GM18508 (cell line): ENCODE data around the gene IGFN1.
A peak's percentile ranks its signal among the peaks of the same experiment; 100 is the strongest.
"Not testable (repeated sequence)": the region's sequence is repeated elsewhere in the genome, so short reads cannot be mapped to it uniquely, and the experiment has no call there.

ENCODE experiments used
- ATAC-seq: cut with Tn5 transposase; IDR thresholded peaks from one replicate; pipeline ENCODE4 v1.9.1; 2021; ENCODE audit warnings: moderate number of reproducible peaks; ENCODE audit not compliant: insufficient read depth, unreplicated experiment

The IGFN1 gene

DNA sequence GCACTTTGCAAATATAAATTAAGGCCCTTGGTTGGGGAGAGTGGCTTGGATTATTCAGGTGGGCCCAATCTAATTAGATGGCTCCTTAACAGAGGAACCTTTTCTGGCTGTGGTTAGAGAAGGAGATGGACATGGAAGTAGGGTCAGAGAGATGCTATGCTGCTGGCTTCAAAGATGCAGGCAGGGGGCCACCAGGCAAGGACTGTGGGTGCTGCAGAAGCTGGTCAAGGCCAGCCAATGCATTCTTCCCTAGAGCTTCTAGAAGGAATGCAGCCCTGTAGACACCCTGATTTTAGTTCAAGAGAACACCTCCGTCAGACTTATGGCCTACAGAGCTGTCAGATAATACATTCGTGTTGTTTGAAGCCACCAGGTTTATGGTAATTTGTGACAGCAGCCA lies 32.7 kb upstream of the IGFN1 start:
- ATAC-seq: no peak

GRCh38 chr1:201163036-201163435 lies 27.6 kb upstream of the IGFN1 start:
- not testable (repeated sequence) for ATAC-seq

DNA sequence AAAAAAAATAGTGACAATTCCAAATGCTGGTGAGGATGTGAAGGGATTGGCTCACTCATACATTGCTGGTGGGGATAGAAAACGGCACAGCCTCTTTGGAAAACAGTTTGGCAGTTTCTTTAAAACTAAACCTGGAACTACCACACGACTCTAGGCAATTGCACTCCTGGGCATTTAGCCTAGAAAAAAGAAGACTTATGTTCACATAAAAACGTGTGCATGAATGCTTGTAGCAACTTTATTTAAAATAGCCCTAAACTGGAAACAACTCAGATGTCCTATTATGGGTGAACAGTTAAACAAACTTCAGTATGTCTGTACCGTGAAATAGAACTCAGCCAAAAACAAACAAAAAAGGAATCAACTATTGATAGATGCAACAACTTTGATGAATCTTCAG lies 26.9 kb upstream of the IGFN1 start:
- ATAC-seq: no peak

DNA sequence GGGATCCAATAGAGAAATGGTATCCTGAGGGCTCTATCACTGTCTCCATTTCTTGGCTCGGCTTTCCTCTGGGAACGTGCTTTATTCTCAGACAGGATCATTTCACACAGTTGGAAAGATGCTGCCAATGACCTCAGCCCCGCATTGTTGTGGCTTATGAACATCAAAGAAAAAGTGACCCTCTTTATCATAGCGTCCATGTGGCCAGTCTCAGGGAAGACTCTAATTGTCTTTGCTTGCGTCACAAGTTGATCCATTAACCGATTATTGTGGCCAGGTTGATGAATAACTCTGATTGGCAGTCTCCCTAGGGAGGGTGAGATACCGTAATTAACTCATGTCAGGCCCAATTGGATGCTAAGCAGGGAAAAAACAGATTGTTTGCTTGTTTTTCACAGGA lies 26.0 kb upstream of the IGFN1 start:
- no peak for ATAC-seq

DNA sequence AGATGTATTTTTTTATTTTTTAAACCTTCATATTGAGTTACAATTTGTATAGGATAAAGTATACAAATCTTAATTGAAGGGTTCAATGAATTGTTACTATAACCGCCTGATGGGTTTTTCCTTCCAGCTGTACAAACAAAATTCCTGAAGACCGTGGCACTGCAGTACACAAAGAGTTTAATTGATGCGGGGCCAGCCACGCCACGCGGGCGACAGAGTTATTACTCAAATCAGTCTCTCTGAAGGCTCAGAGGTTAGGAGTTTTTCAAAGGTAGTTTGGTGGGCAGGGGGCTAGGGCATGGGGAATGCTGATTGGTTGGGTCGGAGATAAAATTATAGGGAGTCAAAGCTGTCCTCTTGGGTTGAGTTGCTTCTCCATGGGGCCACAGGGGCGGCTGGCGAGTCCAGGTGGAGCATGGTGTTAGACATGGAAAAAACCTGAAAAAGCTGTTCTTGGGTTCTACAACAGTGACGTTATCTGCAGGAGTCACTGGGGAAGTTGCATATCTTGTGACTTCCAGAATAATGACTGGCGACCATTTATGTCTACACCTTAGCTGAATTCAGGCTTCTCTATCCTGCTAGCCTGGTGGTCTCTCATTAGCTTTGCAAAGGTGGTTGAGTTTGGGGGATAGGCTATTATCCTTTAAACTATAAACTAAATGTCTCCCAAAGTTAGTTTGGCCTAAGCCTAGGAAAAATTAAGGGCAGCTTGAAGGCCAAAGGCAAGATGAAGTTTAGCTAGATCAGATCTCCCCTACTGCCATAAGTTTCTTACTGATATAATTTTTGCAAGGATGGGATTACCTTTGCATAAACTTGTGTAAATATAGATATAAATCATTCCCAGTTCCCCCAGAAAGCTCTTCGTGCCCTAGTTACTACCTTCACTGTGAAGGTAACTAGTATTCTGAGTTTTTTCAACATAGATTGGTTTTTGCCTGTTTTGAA lies 23.3 kb upstream of the IGFN1 start:
- ATAC-seq: no peak

DNA sequence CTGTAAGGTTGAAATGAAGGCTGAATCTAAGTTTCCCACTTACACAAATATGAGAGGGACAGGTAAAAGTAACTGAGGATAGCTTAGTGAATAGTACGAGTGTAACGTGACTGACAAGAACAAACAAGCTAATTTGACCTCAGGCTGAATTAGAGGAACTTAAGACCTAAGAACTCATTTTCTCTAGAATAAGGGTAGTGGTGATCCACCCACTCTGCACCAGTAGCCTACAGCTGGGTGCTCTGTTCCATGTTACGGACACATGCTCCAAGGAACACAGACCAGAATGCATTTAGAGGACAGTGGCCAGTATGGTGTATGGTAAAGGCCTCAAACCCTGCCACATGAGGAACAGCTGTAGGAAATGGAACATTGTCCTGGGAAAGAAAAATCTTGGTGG lies 21.4 kb upstream of the IGFN1 start:
- no peak for ATAC-seq

DNA sequence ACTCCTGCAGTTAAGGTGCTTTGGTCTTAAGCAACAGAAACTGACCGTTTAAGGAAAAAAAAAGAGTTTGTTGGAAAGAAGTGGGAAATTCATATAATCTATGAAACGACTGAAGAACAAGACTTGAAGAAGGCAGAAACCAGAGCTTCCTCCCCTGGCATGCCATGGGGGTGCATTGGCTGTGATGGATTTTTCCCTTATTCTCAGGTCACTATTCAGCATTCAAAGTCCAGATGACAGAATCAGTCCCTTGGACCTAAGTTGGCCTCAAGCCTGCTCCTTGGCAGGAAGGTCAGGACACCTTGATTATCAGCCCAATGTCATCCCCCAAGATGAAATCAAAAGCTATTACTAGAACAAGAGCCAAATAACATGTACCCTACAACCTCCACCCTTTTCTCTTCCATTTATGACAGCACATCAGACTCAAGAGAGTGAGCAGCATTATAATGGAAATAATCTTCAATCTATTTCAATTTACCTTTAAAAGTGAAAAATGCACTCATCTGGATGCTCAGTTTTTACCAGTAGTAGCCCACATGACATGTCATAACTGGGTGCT lies 20.6 kb upstream of the IGFN1 start:
- no peak for ATAC-seq

DNA sequence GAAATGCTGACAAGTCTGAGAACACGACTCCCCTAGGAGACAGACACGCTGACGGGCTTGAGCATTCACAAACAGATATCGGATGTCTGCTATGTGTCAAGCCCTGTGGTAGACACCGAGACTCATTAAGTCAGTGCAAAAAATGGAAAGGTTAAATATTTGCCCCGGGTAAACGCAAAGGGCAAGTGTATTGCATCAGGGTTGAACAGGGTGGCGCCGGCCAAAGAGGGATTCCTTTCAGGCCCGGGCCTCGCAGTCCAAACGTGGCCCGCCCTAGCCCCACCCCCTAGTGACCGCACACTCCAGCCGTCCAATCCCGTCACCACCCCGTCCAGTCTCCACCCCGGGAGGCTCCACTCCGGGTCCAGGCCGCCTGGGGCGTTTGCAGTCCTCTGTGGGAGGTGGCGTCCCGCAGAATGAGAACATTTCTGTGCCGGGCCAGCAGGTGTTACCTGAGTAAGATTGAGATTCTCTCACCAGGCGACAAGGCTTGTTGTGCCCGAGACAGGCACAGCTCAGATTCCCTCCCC lies 20.0 kb upstream of the IGFN1 start:
- peak; percentile 76 for ATAC-seq

DNA sequence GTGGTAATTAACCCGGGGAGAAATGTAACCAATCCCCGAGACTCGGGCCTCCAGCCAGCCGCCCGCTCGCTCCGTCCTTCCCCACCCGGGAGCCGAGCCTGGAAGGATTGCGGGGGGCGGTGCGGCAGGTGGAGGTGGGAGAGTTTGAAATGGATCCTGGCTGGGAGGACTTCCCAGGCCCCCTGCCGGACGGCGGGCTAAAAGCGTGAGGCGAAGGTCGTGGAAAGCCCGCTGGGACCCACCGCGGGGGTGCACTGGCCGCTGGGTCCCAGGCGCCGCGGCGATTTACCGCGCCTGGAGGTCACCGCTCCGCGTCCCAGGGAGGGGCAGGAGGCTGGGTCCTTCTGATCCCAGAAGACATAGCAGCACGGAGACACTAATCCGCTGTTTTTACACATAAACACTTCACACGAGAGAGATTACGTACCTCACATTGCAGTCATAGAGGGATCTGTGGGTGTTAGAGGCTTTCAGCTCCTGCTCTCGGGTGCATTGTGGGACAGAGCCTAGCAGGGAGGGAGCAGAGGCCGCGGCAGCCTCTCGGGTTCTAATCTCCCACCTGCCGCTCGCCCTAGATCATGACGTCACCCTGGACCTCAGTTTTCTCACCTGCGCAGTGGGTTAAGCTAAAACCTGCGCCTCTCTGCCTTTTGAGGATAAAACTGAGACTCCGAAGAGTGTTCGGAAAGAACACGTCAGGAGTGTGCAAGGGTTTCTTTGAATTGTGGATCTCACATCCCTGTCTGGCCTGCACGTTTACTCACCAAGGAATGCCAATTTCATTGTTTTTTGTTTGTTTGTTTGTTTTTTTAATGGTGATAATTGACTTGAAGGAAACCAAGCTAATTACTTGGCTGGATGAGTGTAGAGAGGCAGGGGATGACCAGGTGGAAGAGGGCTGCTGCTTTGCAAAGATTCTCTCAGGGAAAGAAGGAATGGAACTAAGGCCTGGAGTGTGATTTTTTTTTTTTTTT lies 19.3 kb upstream of the IGFN1 start:
- peak; percentile 28 for ATAC-seq

DNA sequence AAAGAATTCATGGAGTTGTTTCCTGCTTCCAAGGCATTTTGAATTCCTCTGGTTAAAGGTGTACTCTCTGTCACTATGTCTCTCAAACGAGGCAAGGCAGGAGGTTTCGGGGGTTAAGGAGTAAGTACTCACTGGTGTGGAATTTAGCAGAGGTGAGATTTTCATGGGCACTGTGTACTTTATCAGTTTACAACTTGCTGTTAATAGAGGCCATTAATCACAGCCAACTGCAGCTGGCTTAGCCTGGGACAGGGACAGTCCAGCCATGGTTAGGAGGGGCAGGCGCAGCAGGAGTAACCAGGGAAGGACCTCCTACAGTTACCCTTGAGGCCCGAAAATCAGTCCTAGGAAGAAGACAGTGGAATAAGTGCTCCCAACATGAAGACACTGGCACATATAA lies 18.3 kb upstream of the IGFN1 start:
- no peak for ATAC-seq

DNA sequence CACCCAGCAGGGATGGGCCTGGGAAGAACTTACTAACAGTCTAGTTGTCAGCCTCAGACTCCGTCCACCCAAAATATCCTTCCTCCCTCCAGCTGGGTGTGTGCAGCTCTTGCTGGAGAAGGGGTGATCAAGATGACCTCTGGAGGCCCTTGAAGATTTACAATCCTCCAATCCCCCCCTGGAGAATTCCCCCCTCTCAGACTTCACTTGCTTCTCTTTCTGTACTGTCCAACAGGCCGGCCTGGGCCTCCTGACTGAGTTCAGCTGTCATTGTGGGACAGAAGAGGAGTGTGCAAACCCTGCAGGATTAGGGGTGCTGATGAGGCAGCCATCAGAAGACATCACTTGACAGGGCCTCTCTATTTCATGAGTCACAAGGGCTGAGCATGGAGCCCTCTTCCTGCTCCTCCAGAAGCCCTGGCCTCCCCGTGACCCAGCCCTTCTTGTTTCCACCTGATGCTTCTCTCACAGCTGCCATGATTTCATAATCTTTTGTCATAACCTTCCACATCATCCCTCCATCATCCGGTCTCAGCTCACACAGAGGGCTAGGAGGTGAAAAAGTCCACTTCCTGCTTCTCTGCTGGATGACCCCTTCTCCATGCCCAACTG lies 17.5 kb upstream of the IGFN1 start:
- ATAC-seq: no peak

DNA sequence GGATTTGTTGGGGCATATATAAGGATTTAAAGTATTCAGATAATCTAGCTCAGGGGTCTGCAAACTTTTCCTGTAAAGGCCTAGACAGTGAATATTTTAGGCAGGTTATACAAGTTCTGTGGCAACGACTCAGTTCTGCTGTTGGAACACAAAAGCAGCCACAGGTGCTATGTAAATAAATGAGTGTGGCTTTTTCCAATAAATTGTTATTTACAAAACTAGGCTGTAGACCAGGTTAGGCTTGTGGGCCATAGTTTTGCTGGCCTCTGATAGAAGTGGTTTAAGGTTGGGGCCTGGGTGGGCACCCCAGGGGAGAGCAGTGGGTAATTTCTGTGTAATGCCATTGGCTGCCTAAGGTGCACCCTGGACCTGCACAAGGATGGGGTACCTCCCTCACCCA lies 16.9 kb upstream of the IGFN1 start:
- ATAC-seq: no peak

GRCh38 chr1:201175820-201176500 lies 14.7 kb upstream of the IGFN1 start:
- ATAC-seq: no peak

DNA sequence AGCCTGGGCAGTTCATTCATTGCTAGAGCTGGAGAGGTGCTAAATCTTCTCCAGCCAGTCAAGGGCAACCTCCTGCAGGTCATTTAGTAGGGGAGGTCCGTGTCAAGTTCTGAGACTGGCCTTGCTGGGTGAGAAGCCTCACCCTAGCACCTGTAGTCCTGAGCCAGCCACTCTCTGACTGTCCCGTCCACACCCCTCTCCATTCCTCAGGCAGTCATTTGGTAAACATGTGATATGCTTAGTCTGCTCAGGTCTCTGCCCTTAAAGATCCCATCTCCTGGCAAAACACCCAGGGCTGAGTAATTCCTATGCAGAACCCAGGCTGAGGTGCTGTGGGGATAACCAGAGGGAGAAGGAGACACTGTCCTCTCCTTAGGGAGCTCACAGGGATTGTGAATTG lies 13.7 kb upstream of the IGFN1 start:
- no peak for ATAC-seq

- ATAC-seq: no peak
These were observed 11.9 kb upstream of the IGFN1 start for GRCh38 chr1:201178718-201179117.

- no peak for ATAC-seq
These were observed 10.5 kb upstream of the IGFN1 start for GRCh38 chr1:201180141-201180540.

GRCh38 chr1:201180901-201181300 lies 9.7 kb upstream of the IGFN1 start:
- no peak for ATAC-seq

- ATAC-seq: no peak
These were observed 9.3 kb upstream of the IGFN1 start for GRCh38 chr1:201181323-201181722.

GRCh38 chr1:201181726-201182125 lies 8.9 kb upstream of the IGFN1 start:
- no peak for ATAC-seq

- no peak for ATAC-seq
These were observed 7.4 kb upstream of the IGFN1 start for GRCh38 chr1:201183209-201183608.
